Neural crest cell (in vitro differentiated cells): Measurements from ENCODE around the gene EHBP1L1. TPM values are rescaled to one million over a fixed set of nuclear protein-coding genes. Genes with fewer than 3 reads are reported as not detected.

Experiments used
- DNase-seq: peaks from one replicate; pipeline ENCODE4 v3.0.0; 2021; ENCODE audit warnings: low read depth, mixed read lengths, low spot score
- H3K27ac Mint-ChIP-seq: one replicate; pipeline ENCODE4 v1.8.0; 2021; ENCODE audit warnings: mild to moderate bottlenecking, mixed read lengths; ENCODE audit not compliant: unreplicated experiment
- H3K27me3 Mint-ChIP-seq: 2 replicates; pipeline ENCODE4 v1.8.0; 2021; ENCODE audit warnings: low read depth, mild to moderate bottlenecking, mixed read lengths
- H3K36me3 Mint-ChIP-seq: 2 replicates; pipeline ENCODE4 v1.8.0; 2021; ENCODE audit warnings: low read depth, mild to moderate bottlenecking, mixed read lengths
- H3K4me1 Mint-ChIP-seq: 2 replicates; pipeline ENCODE4 v1.8.0; 2021; ENCODE audit warnings: mixed read lengths
- H3K4me3 Mint-ChIP-seq: one replicate; pipeline ENCODE4 v1.8.0; 2021; ENCODE audit warnings: mild to moderate bottlenecking, mixed read lengths
- H3K9me3 Mint-ChIP-seq: 2 replicates; pipeline ENCODE4 v1.8.0; 2021; ENCODE audit warnings: mixed read lengths
- CTCF ChIP-seq: fragments of 200-600 bp; sonication (generic); conservative IDR thresholded peaks from 2 replicates; pipeline ENCODE4 v1.5.0; 2021; ENCODE audit warnings: antibody characterized with exemption, mild to moderate bottlenecking
- total RNA-seq: library from RNA; stranded (reverse); gene quantifications from 2 replicates; pipeline ENCODE4 v1.2.1, GENCODE V29; 2021

EHBP1L1 gene
- total RNA-seq, 1 donor from 2014 or later = 13.6 TPM

- no peak overlapping the region for H3K27ac Mint-ChIP-seq
- peaks cover 6% of the 10 kb centered on the region for H3K27me3 Mint-ChIP-seq
- DNase-seq = no peak
- peaks cover 34% of the 10 kb centered on the region for H3K4me1 Mint-ChIP-seq
- TF ChIP-seq CTCF = no peak
- H3K4me3 Mint-ChIP-seq = peak overlapping the region; percentile 44
- no peaks in the 10 kb centered on the region for H3K9me3 Mint-ChIP-seq
- peaks cover 2% of the 10 kb centered on the region for H3K36me3 Mint-ChIP-seq
These were observed 10.0 kb upstream of the EHBP1L1 start for GRCh38 chr11:65565624-65566453.

DNA sequence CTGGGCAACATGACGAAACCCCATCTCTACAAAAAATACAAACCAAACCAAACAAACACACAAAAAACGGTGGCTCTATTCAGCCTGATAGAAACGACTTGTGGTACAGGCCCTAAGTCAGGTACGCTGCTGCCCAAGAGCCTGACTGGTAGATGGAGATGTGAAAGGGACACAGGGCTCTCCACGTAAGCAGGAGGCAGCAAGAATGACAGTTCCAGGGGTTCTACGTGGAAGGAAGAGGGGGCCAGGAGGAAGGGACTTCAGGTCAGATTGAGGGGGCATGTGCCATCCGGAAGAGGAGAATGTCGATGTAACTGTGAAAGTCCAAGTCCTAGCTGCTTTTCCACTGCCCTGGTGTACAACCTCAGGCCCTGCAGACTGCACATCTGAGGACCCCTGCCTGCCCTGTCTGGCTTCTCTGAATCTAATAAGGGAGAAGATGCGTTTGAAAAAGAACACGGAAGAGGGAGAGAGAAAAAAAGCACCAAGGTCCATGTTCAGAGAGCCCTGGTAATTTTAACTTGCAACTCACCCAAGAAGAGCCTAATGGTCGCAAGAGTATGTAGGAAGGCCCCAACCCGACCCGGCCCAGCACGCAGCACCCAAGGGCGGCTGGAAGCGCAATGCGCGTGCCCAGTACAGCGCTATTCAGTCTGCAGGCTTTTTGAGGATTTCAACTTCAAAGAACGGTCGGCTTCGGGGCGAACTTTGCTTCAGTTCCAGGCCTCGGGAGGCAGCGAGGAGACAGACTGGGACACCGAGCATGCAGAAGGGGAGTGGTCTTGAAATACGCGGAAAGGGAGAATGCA is 6.5 kb upstream of the EHBP1L1 start:
- no peak for DNase-seq
- H3K4me3 Mint-ChIP-seq = peak overlapping the region; percentile 100
- H3K9me3 Mint-ChIP-seq = no peaks in the 10 kb centered on the region
- peak overlapping the region; percentile 98 for H3K27ac Mint-ChIP-seq
- H3K27me3 Mint-ChIP-seq = peaks cover 6% of the 10 kb centered on the region
- peaks cover 2% of the 10 kb centered on the region for H3K36me3 Mint-ChIP-seq
- TF ChIP-seq CTCF = no peak
- H3K4me1 Mint-ChIP-seq = peaks cover 53% of the 10 kb centered on the region

GRCh38 chr11:65569973-65570918 is 5.6 kb upstream of the EHBP1L1 start, which contains the start of gene ZNRD2:
ZNRD2 (plus strand) TSS chr11:65570477; CDS start chr11:65570492, 15 bp downstream.
- peaks cover 7% of the 10 kb centered on the region for H3K36me3 Mint-ChIP-seq
- TF ChIP-seq CTCF = peak; percentile 67
- peak within 1 kb of the TSS; percentile 100 for H3K4me3 Mint-ChIP-seq
- peak within 1 kb of the TSS; percentile 98 for H3K27ac Mint-ChIP-seq
- H3K9me3 Mint-ChIP-seq = no peaks in the 10 kb centered on the region
- DNase-seq = peak; percentile 94
- H3K4me1 Mint-ChIP-seq = peaks cover 60% of the 10 kb centered on the region
- peaks cover 13% of the 10 kb centered on the region for H3K27me3 Mint-ChIP-seq

GRCh38 chr11:65571420-65571819 is 4.4 kb upstream of the EHBP1L1 start:
- Mint-ChIP-seq H3K27ac (no peak overlapping the region), H3K4me3 (peak overlapping the region; percentile 93), H3K36me3 (peaks cover 7% of the 10 kb centered on the region), H3K4me1 (peaks cover 66% of the 10 kb centered on the region), H3K27me3 (peaks cover 17% of the 10 kb centered on the region), H3K9me3 (no peaks in the 10 kb centered on the region)
- no peak for DNase-seq
- no peak for TF ChIP-seq CTCF

- no peaks in the 10 kb centered on the region for H3K9me3 Mint-ChIP-seq
- peaks cover 7% of the 10 kb centered on the region for H3K36me3 Mint-ChIP-seq
- no peak for DNase-seq
- H3K4me3 Mint-ChIP-seq = peak overlapping the region; percentile 93
- H3K4me1 Mint-ChIP-seq = peaks cover 71% of the 10 kb centered on the region
- peak overlapping the region; percentile 85 for H3K27ac Mint-ChIP-seq
- peak; percentile 49 for TF ChIP-seq CTCF
- peaks cover 21% of the 10 kb centered on the region for H3K27me3 Mint-ChIP-seq
These were observed 3.9 kb upstream of the EHBP1L1 start for GRCh38 chr11:65571940-65572339.
